Stimulated activated naive CD4-positive, alpha-beta T cell (primary cell): ENCODE results near the gene FAM53B.
"Not testable (repeated sequence)": the region's sequence is repeated elsewhere in the genome, so short reads cannot be mapped to it uniquely, and the experiment has no call there.

ENCODE experiments used
- DNase-seq, 6 experiments: peaks; one replicate each; lab custom pipeline; 2025; lab: John Stamatoyannopoulos, UW

Gene FAM53B, protein sequence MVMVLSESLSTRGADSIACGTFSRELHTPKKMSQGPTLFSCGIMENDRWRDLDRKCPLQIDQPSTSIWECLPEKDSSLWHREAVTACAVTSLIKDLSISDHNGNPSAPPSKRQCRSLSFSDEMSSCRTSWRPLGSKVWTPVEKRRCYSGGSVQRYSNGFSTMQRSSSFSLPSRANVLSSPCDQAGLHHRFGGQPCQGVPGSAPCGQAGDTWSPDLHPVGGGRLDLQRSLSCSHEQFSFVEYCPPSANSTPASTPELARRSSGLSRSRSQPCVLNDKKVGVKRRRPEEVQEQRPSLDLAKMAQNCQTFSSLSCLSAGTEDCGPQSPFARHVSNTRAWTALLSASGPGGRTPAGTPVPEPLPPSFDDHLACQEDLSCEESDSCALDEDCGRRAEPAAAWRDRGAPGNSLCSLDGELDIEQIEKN

GRCh38 chr10:124744102-124745050, at the start of gene FAM53B:
Gene FAM53B (minus strand): TSS chr10:124744378. CDS start chr10:124706713, 37,665 bp downstream.
- DNase-seq, result peak; percentile 66 to 83 (median 72)

- no peak for DNase-seq
Measured at GRCh38 chr10:124792998-124793352, 48.8 kb upstream of the FAM53B start.

- DNase-seq, result peak; percentile 51 to 86 (median 64)
Measured at GRCh38 chr10:124791547-124792348, 47.6 kb upstream of the FAM53B start, which contains the start of gene EEF1AKMT2. Gene EEF1AKMT2 (minus strand): TSS chr10:124791887. CDS start chr10:124791833, 54 bp downstream.

GRCh38 chr10:124782900-124783299, 38.7 kb upstream of the FAM53B start:
- not testable (repeated sequence) for DNase-seq

GRCh38 chr10:124768791-124769190, 24.6 kb upstream of the FAM53B start:
- DNase-seq, result no peak

GRCh38 chr10:124765256-124765655, 21.1 kb upstream of the FAM53B start:
- no peak for DNase-seq

GRCh38 chr10:124763267-124763666, 19.1 kb upstream of the FAM53B start:
- DNase-seq, result no peak

- DNase-seq, result no peak
Measured at GRCh38 chr10:124762281-124762680, 18.1 kb upstream of the FAM53B start.

DNA sequence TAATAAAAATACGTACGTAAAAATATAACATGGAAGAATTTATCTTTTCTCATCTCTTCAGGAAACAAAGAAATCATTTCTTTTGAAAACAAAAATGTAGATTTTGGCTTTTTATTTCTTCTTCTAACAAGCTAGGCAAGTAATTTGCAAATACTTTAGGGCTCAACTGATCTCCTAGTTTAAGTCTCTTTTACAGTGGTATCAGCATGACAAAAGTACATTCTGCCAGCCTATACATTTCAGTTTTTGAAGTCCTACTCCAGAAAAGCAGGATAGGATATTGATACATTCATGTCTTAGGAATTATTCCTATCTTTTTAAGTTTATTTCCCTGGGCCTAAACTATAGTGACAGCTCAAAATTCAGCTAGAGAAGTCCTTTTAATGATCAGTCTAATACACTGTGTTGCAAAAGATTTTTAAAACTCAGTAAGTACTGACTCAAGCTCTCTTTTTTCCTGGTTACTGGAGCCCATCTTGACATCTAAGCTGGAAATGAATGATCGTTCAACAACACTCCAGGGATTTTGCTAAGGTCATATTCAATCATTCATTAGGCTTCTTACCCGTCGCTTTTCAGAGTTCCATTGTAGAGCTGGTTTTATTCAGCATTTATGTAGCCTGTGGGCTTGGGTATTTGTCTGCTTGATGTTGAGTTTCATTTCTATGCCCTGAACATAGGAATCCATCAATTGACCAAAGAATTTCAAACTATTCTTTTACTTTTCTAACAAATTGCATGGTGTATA, 12.2 kb upstream of the FAM53B start:
- no peak for DNase-seq

GRCh38 chr10:124755581-124755980, 11.4 kb upstream of the FAM53B start:
- DNase-seq, result no peak

DNA sequence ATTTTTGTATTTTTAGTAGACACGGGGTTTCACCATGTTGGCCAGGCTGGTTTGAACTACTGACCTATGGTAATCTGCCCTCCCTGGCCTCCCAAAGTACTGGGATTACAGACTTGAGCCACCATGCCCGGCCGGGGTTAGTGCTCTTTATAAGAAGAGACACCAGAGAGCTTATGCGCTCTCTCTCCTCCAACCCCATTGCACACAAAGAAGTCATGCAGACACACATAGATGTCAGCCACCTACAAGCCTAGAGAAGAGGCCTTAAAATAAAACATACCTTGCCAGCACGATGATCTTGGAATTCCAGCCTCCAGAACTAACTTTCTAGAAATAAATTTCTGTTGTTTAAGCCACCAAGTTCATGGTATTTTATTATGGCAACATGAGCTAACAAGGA, 10.0 kb upstream of the FAM53B start:
- DNase-seq, result no peak

DNA sequence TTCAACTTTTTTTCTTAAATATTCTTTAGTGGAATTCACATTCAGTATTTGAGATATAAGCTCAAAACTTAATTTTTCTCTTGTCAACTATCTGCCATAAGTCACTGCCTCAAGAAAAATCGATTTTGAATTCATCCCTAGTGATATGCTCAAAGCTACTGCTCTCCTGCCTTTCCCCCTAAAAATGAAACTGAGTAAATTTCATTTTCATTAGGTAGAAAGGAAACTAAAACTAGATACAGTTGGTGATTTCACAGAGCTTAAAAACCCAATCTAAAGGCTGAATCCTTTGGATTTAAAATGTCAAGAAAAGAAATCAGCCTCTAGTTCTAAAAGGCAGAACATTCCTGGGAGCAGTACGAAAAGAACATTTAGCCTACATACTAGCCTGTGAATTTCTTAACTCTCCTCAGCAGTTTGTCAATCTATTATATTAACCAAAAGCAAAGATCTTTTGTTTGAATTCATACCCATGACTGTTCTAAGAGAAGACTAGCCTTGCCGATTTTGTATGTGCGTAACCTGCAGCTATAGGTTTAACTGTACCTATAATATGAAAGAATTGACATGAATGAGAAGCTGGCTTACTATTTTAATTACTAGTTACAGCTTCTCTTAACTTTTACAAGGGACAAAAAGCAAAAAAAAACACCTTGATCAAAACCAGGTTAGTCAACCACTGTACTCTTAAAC, 4.9 kb upstream of the FAM53B start:
- DNase-seq, result no peak

DNA sequence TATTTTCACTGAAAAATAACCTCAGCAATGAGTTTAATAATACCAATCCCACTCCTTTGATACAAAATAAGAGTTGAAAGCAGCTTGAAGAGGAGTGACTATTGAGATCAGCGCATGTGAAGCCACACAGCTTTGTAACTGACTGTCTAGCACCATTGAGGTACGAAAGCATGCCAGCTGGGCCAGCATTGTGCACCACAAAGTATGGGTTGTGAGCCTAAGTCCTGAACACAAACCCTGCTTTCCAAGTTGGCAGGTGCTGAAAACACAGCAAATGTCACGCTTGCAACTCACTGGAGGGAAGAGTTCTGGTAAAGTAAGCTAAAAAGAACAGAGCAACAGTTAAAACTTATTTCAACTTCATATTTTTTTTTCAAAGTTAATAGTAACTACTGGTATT, 4.0 kb upstream of the FAM53B start:
- no peak for DNase-seq

GRCh38 chr10:124747745-124748144, 3.6 kb upstream of the FAM53B start:
- DNase-seq, result no peak

DNA sequence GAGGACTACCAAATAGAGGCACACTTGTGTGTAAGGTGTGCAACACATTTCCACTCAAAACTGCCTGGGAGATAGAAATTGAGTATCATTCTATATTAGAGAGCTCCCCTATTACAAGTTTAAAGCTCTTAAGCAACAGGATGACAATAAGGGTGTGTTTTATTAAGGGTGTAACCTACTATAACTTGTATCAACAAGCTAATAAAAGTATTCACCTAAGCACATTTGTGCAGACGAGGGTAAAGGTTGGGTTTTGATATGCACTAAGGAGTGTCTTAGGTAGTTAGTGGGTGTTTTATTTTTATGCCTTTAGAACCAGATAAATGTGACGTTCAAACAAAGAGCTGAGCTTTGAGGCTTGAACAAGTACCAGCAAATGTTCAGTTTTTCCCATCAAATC, 2.8 kb upstream of the FAM53B start:
- no peak for DNase-seq

- not testable (repeated sequence) for DNase-seq
Measured at GRCh38 chr10:124746447-124746846, 2.3 kb upstream of the FAM53B start.

DNA sequence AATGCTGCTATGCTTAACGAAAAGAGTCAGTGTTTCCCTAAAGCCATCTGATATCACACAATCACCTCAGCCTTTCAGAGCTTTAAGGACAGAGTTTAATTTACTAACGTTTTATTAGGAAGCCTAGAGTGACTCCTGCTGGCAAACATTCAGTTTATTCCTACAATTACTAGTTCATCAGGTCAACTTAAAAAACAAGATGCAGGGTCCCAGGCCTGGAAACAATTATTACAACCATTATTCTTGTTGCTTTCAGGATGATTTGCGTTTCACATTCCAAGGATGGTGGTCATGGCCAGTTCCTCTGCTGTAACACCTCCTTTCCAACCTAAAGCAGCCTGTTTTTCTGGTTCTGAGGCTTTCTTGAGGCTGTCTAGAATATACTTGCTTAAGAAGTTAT, 1.5 kb upstream of the FAM53B start:
- peak in 3 of 6 experiments; percentile 16 to 70 (median 59) for DNase-seq

DNA sequence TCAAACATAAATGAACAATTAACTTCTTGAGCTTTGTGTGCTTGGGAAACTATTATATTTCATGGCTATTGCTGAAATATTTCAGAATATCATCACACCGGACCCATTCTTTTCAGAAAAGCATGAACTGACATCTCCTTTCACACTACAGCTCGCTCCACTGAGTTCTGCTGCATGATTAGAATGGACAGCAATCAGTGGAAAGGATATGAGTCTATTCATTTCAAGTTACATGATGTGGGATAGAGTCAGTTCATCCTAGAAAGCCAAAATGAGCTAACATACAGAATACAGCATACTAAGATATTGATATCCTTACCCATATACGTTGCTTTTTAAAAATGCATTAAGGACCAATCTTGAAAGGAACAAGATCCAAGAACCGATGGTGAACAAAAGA, 1.1 kb upstream of the FAM53B start:
- DNase-seq, result peak in 1 of 6 experiments; percentile 64

DNA sequence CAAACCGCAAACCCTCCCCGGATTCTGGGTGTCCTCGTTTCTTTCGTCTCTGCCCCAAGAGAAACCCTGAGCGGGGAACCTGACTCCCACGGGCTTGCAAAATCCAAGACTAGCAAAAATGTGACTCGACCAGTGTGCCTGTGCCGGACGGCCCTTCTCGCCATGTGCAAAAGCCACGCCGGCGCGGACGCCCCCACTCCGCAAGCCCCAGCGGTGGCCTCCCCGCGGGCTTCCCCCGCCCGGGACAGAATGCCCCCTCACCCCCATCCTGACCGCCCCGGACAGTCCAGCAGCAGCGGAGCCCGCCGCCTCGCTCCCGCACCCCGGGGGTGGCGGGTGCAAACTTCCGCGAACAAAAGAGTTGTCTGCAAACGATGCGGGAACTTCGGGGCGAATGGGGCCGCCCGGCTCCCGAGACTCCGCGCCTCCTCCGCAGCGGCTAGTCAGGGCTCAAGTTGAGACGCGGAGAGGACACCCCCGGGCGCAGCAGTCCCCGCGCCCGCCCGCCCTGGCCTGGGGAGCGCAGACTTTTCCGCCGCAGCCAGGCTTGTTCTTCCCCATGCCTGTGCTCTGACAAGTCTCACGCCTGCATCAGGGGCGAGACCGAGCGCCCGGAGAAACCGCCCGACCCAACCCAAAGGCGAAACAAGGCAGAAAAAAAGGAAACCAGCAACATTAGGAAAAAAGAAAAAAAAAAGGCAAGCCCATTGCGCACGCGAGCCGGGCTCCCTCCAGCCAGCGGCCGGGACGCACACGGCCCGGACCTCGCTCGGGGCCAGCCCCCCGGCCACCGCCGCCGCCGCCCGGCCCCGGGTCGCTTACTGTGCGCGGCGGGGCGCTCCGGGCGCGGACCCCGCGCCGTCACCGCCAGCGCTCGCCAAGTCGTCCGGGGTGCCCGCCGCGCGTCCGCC, 732 bp downstream of the FAM53B start:
- peak in 2 of 6 experiments; percentile 32 to 34 for DNase-seq
